Activated CD4-positive, alpha-beta T cell treated with anti-CD3 and anti-CD28 coated beads for 1 hour (primary cell): Measurements from ENCODE around the gene LAMA4.

Source experiments
- DNase-seq: peaks from one replicate; pipeline ENCODE4 v3.0.0-alpha.2; 2020

Gene LAMA4

DNA sequence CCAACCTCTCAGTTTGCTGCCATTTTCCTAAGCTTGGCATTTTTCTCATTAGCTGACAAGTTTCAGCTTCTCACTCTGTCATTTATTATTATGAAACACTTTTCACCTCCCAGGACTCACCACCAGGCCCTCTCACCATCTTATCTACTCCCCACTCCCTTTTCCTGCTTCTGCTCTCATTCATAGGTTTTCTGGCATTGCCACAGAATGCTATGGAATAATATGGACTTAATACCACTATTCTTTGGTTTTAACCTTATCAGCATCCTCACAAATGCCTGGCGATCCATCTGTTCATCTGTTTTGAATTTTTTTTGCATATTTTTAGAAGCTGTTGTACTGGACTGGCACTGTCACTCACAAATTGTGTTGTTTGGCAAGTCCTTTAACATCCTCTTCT is 16.4 kb upstream of the LAMA4 start:
- no peak for DNase-seq

- no peak for DNase-seq
Observed at GRCh38 chr6:112269979-112270566, 15.7 kb upstream of the LAMA4 start.

GRCh38 chr6:112269114-112269513 is 14.7 kb upstream of the LAMA4 start:
- DNase-seq: no peak

DNA sequence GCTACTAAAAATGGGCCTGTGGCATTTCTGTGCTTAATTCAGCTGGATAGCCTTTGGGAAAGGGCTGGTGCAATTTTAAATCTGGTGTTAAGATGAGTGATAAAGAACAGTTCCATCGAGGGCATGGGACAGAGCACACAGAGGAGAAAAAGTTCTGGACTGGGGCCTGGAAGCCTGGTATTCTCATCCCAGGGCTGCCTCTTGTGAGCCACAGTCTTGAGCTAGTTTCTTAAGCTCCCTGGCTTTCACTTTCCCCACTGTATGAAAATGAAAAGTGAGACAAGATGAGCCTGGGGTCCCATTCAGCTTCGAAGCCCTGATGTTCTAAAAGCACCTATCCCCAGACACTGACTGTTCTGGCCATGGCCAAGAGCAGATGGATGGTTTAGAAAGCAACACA is 14.3 kb upstream of the LAMA4 start:
- no peak for DNase-seq

GRCh38 chr6:112268019-112268418 is 13.7 kb upstream of the LAMA4 start:
- no peak for DNase-seq

GRCh38 chr6:112266331-112266730 is 12.0 kb upstream of the LAMA4 start:
- no peak for DNase-seq

- no peak for DNase-seq
Observed at GRCh38 chr6:112259337-112259675, 4.9 kb upstream of the LAMA4 start.

GRCh38 chr6:112258642-112259336 is 4.4 kb upstream of the LAMA4 start:
- DNase-seq: no peak

DNA sequence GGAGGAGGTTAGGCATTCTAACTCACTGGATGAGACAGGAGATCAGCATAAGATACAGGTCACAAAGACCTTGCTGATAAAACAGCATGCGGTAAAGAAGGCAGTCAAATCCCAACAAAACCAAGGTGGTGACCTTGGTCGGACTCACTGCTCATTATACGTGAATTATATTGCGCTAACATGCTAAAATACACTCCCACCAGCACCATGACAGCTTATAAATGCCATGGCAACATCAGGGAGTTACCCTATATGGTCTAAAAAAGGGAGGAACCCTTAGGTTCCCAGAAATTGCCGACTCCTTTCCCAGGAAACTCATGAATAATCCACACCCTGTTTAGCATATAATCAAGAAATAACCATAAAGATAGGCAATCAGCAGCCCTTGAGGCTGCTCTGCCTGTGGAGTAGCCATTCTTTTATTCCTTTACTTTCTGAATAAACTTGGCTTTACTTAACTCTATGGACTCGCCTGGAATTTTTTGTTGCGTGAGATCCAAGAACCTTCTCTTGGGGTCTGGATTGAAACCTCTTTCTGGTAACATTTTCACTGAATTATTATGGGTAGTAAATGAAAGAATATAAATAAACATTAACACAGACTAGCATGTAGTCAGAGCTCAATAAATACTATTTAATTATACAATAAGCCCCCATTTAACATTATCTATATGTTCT is 3.0 kb upstream of the LAMA4 start:
- no peak for DNase-seq

DNA sequence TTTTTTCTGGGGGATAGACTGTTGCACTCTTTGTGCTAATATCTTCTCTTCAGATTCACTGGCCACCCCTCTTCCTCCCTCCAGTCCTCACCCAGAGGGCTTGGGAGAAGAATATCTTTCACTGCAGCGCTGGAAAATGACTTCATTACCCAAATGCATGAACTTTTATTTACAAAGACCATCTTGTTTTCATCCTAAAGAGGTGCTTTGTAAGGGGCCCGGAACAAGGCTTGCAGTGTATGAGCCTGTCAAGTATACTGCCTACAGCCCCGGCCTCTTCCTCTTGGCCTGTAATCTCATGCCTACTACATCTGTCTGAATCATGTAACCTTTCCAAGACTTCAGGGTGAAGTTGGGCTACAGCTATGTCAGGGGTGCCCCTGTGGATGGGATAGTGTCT is 554 bp upstream of the LAMA4 start:
- DNase-seq: no peak

- DNase-seq: no peak
Observed at GRCh38 chr6:112253498-112253840, 898 bp downstream of the LAMA4 start.

GRCh38 chr6:112252571-112253497 is 1.5 kb downstream of the LAMA4 start:
- DNase-seq: no peak

- DNase-seq: no peak
Observed at GRCh38 chr6:112251171-112251875, 3.0 kb downstream of the LAMA4 start.

DNA sequence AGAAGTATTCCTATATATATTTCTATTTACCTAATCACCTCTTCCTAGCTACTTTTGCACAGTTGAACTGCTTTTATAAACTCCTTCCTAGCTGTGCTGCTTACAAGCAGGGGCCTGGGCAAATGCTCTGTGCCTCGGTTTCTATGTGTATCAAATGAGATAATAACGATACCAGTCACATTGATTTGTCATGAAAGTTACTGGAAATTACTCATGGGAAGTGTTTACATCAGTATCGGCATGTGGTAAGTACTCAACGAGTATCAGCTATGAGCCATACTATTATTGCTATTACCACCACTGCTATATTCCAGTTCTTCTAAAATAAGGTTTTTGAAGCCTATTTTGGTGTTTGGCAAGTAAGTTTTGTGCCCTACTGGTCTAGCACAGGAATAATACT is 4.9 kb downstream of the LAMA4 start:
- DNase-seq: no peak

DNA sequence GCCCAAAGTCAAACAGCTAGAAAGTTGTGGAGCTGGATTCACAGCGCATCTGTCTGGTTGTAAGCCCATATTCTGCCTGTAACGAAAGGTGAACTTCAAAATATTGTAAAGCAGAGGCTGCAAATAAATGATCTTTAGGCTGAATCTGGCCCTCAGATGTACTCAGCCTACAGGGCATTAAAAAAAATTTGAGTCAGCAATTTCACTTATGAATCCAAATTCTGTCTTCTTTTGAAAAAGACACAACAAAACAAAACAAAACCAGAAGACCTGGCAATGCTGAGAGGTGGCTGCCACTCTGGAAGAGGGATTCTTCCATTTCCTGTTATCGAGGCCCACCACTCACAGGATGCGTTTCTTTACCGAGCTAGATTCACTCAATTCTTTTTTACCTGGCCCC is 7.1 kb downstream of the LAMA4 start:
- DNase-seq: no peak

- no peak for DNase-seq
Observed at GRCh38 chr6:112245511-112246203, 8.7 kb downstream of the LAMA4 start.

DNA sequence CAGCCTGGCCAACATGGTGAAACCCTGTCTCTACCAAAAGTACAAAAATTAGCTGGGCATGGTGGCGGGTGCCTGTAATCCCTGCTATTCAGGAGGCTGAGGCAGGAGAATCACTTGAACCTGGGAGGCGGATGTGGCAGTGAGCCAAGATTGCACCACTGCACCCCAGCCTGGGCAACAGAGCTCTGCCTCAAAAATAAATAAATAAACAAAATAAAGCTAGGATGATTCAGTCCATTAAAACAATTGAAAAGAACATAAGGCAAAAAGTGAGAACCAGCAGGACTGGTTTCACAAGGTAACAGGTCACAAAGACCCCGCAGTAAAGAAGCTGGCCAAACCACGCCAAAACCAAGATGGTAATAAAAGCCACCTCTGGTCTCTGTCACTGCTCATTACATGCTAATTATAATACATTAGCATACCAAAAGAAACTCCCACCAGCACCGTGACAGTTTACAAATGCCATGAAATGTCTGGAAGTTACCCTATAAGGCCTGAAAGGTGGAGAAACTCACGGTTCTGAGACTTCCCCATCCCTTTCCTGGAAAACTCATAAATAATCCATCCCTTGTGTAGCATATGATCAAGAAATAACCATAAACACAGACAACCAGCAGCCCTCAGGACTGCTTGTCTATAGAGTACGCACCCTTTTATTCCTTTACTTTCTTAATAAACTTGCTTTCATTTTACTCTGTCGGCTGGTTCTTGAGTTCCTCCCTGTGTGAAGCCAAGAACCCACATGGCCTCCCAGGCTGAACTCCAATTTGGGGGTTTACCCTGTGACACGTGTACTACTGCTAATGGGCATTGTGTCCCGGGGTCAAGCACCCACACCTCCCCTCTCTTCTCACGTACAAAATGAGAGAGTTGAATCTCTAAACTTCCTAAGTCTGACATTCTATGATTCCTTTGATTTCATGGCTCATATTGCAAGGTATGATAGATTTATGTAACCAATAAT is 10.2 kb downstream of the LAMA4 start:
- no peak for DNase-seq

DNA sequence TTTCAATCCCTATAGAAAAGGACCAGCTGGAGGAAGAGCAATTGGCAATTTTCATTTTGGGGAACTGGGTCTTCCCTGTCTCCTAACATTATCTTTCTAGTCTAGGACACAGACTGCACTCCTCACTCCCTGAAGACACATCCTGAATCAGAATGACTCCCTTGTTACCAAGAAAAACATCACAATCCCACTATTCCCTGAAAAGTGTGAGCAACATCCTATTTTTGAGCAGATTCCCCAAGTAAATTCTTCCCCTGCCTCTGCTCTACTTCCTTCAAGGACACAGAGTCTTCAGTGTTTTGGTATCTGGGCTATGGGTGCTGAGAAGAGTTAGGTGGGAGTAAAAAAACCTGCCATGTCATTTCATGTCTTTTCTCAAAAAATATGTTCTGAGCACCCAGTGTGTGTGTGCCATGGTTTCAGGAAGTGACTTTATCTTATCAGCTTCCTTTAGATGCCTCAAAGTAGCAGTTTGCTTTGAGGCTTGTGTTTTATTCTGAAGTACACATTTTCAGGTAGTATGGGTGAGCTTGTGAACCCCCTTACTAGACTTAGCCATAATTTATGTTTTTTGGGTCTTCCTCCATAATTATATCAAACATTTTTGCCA is 12.4 kb downstream of the LAMA4 start:
- DNase-seq: no peak

DNA sequence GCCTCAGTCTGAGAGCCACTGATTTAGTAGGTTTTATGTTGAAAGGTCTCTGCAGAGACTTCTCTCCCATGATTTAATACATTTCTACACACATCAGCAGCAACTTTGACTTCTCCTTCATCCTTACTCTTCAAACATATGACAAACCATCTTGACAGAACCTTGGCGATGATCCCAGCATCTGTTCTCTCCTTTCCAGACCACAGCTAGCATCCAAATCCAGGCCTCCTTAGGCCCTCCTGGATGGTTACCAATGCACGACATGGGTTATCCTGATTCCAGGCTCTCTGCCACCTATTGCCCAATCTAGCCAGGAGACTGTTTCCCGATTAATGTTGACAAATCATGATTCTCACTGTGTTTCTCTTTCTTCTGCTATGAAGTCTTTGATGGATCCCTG is 16.8 kb downstream of the LAMA4 start:
- DNase-seq: no peak

- no peak for DNase-seq
Observed at GRCh38 chr6:112237066-112237465, 17.3 kb downstream of the LAMA4 start.

DNA sequence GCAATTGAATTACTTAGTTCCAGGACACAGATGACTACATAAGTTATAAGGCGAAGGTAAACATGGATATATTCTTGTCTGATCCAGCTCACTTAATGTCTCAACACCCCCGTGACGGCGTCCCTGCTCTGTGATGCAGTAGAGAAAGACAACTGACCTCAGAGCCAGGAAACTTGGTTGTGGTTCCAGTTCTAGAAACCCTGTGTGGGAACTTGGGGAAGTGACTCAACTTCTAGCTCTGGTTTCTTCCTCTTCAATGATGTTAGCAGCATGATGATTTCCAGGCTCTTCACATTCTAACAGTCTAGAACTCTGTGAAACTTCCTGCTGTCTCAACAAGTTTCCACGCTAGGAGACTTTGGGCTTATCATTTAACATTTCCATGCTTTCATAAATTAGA is 18.4 kb downstream of the LAMA4 start:
- DNase-seq: no peak
